Neural progenitor cell (in vitro differentiated cells): ENCODE data around the gene DNAL4. TPM values are rescaled to one million over a fixed set of nuclear protein-coding genes. Genes with fewer than 3 reads are reported as not detected.
A peak's percentile ranks its signal among the peaks of the same experiment; 100 is the strongest.

ENCODE experiments used
- DNase-seq: peaks from one replicate; pipeline ENCODE4 v3.0.0-alpha.2; 2016; ENCODE audit warnings: low spot score
- H2AFZ ChIP-seq: fragments of 200-600 bp; sonication (generic); replicated peaks from 2 replicates; pipeline ENCODE4 v1.6.1; 2016; ENCODE audit warnings: antibody characterized with exemption
- H3F3A ChIP-seq: fragments of 200-600 bp; sonication (generic); 2 replicates; pipeline ENCODE4 v1.6.1; 2016; ENCODE audit warnings: antibody characterized with exemption, low read depth
- H3K27ac ChIP-seq: fragments of 200-600 bp; sonication (generic); 2 replicates; pipeline ENCODE4 v1.5.1; 2016; ENCODE audit warnings: mild to moderate bottlenecking
- H3K27me3 ChIP-seq: fragments of 200-600 bp; sonication (generic); 2 replicates; pipeline ENCODE4 v1.6.1; 2016; ENCODE audit warnings: mild to moderate bottlenecking, moderate library complexity
- H3K36me3 ChIP-seq: fragments of 200-600 bp; sonication (generic); 2 replicates; pipeline ENCODE4 v1.5.1; 2016
- H3K4me1 ChIP-seq: fragments of 200-600 bp; sonication (generic); 2 replicates; pipeline ENCODE4 v1.6.1; 2016; ENCODE audit warnings: mixed run types
- H3K4me2 ChIP-seq: fragments of 200-600 bp; sonication (generic); 2 replicates; pipeline ENCODE4 v1.6.1; 2016
- H3K4me3 ChIP-seq: fragments of 200-600 bp; sonication (generic); 2 replicates; pipeline ENCODE4 v1.5.1; 2016
- H3K79me2 ChIP-seq: fragments of 200-600 bp; sonication (generic); 2 replicates; pipeline ENCODE4 v1.6.1; 2016; ENCODE audit warnings: low read depth
- H3K9ac ChIP-seq: fragments of 200-600 bp; sonication (generic); 2 replicates; pipeline ENCODE4 v1.6.1; 2016
- H3K9me3 ChIP-seq: fragments of 200-600 bp; sonication (generic); 2 replicates; pipeline ENCODE4 v1.5.1; 2016; ENCODE audit warnings: low read depth
- H4K20me1 ChIP-seq: fragments of 200-600 bp; sonication (generic); 2 replicates; pipeline ENCODE4 v1.6.1; 2016; ENCODE audit warnings: low read depth
- H3K27ac Mint-ChIP-seq: 3 replicates; pipeline ENCODE4 v1.8.0; 2021; ENCODE audit warnings: mixed read lengths
- H3K27me3 Mint-ChIP-seq: 2 replicates; pipeline ENCODE4 v1.8.0; 2022; ENCODE audit warnings: low read depth, mild to moderate bottlenecking, inconsistent platforms, moderate library complexity, mixed read lengths; ENCODE audit not compliant: insufficient read depth
- H3K36me3 Mint-ChIP-seq: 3 replicates; pipeline ENCODE4 v1.8.0; 2021; ENCODE audit warnings: mixed read lengths
- H3K4me1 Mint-ChIP-seq: 3 replicates; pipeline ENCODE4 v1.8.0; 2021; ENCODE audit warnings: mixed read lengths
- H3K4me3 Mint-ChIP-seq: 3 replicates; pipeline ENCODE4 v1.8.0; 2021; ENCODE audit warnings: mild to moderate bottlenecking, moderate library complexity, mixed read lengths
- H3K9me3 Mint-ChIP-seq: 3 replicates; pipeline ENCODE4 v1.8.0; 2020; ENCODE audit warnings: mixed read lengths
- EZH2 ChIP-seq: fragments of 200-600 bp; sonication (generic); IDR thresholded peaks from 2 replicates; pipeline ENCODE4 v1.6.1; 2017; ENCODE audit warnings: antibody characterized with exemption, mild to moderate bottlenecking, moderate library complexity
- EZH2phosphoT487 ChIP-seq: fragments of 200-600 bp; sonication (generic); IDR thresholded peaks from 2 replicates; pipeline ENCODE4 v1.6.1; 2017; ENCODE audit warnings: antibody characterized with exemption
- total RNA-seq: library from RNA; depleted of rRNA; stranded (reverse); fragments of >200 nt; gene quantifications from 2 replicates; pipeline ENCODE4 v1.2.3, GENCODE V29; 2015; ENCODE audit warnings: low replicate concordance
- TF ChIP-seq, protein P1 (sequence below): fragments of 200-600 bp; sonication (generic); IDR thresholded peaks from 2 replicates; pipeline ENCODE4 v1.5.1; 2017; ENCODE audit warnings: antibody characterized with exemption, mild to moderate bottlenecking

Gene DNAL4
- total RNA-seq, 1 donor from 2014 or later, result 10.7 TPM

DNA sequence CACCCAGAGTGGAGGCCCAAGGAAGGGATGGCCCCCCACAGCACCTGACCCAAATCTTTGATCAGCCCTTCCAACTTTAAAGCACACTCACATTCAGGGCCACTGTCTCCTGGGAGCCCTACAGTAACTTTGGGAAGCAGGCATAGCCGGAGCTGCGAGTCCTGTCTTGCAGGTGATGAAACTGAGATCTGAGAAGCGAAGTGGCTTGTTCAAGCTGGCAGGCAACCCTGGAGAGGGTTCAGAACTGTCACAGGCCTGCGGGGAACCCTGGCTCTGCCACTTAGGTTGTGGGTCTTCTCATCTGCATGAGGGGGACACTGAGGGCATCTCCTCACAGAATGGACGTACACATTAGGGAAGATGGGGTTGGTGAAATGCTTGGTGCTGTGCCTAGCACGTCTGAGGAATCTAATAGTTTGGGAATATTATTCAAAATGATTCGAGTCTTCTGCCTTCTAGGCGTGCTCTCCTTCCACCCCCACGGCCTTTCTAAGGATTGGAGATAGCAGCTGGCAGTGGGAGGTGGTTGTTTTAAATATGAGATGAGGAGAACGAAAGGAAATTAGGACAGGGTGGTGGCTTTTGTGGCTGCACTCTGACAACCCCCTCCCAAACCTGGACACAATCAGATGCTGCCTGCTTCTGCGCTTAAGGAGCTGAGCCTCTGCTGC lies 19.3 kb downstream of the DNAL4 start:
- H3K27me3 ChIP-seq, result no peaks in the 10 kb centered on the region
- TF ChIP-seq EZH2phosphoT487, result no peak
- TF ChIP-seq, protein P1, sequence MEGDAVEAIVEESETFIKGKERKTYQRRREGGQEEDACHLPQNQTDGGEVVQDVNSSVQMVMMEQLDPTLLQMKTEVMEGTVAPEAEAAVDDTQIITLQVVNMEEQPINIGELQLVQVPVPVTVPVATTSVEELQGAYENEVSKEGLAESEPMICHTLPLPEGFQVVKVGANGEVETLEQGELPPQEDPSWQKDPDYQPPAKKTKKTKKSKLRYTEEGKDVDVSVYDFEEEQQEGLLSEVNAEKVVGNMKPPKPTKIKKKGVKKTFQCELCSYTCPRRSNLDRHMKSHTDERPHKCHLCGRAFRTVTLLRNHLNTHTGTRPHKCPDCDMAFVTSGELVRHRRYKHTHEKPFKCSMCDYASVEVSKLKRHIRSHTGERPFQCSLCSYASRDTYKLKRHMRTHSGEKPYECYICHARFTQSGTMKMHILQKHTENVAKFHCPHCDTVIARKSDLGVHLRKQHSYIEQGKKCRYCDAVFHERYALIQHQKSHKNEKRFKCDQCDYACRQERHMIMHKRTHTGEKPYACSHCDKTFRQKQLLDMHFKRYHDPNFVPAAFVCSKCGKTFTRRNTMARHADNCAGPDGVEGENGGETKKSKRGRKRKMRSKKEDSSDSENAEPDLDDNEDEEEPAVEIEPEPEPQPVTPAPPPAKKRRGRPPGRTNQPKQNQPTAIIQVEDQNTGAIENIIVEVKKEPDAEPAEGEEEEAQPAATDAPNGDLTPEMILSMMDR, result no peak
- no peak for TF ChIP-seq EZH2
- H4K20me1 ChIP-seq, result no peaks in the 10 kb centered on the region
- peaks cover 5% of the 10 kb centered on the region for H3K27me3 Mint-ChIP-seq
- no peaks in the 10 kb centered on the region for H3K9me3 Mint-ChIP-seq
- H3K36me3 Mint-ChIP-seq, result no peaks in the 10 kb centered on the region
- no peak for DNase-seq
- no peak overlapping the region for H3K27ac ChIP-seq
- H3K4me3 Mint-ChIP-seq, result no peak overlapping the region
- H3K4me2 ChIP-seq, result no peak overlapping the region
- H3K4me3 ChIP-seq, result no peak overlapping the region
- no peaks in the 10 kb centered on the region for H3K36me3 ChIP-seq
- no peaks in the 10 kb centered on the region for H3K4me1 ChIP-seq
- peak overlapping the region; percentile 60 for H3K27ac Mint-ChIP-seq
- H3K4me1 Mint-ChIP-seq, result peaks cover 4% of the 10 kb centered on the region
- no peaks in the 10 kb centered on the region for H3K79me2 ChIP-seq
- H3F3A ChIP-seq, result no peaks in the 10 kb centered on the region
- H2AFZ ChIP-seq, result no peak overlapping the region
- no peak overlapping the region for H3K9ac ChIP-seq
- H3K9me3 ChIP-seq, result no peaks in the 10 kb centered on the region

DNA sequence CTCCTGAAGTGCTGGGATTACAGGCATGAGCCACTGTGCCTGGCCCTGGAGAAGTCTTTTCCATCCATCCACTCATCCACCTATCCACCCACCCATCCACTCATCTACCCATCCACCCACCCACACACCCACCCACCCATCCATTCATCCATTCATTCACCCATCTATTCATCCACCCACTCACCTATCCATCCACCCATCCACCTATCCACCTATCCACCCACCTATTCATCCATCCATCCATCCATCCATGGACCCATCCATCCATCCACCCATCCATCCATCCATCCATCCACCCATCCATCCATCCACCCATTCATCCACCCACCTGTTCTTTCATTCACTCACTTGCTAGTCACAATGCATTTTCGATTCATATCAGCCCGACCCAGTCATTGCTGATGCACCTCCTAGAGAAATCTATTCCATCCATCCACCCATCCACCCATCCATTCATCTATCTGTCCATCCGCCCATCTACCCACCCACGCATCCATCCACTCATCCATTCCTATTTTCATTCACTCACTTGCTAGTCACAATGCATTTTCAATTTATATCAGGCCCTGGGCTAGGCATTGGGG lies 20.5 kb downstream of the DNAL4 start:
- Histone ChIP-seq H3K27me3 (no peaks in the 10 kb centered on the region), H3K27ac (no peak overlapping the region), H3K9ac (no peak overlapping the region), H4K20me1 (no peaks in the 10 kb centered on the region), H3K36me3 (no peaks in the 10 kb centered on the region), H3F3A (no peaks in the 10 kb centered on the region), H3K4me3 (no peak overlapping the region), H3K79me2 (no peaks in the 10 kb centered on the region), H3K4me1 (peaks cover 3% of the 10 kb centered on the region), H3K9me3 (no peaks in the 10 kb centered on the region), H3K4me2 (no peak overlapping the region), H2AFZ (no peak overlapping the region)
- no peaks in the 10 kb centered on the region for H3K36me3 Mint-ChIP-seq
- H3K27ac Mint-ChIP-seq, result no peak overlapping the region
- H3K9me3 Mint-ChIP-seq, result no peaks in the 10 kb centered on the region
- no peak overlapping the region for H3K4me3 Mint-ChIP-seq
- TF ChIP-seq EZH2phosphoT487 (no peak), EZH2 (no peak)
- TF ChIP-seq, protein P1, result no peak
- peaks cover 9% of the 10 kb centered on the region for H3K4me1 Mint-ChIP-seq
- H3K27me3 Mint-ChIP-seq, result peaks cover 8% of the 10 kb centered on the region
- DNase-seq, result no peak

GRCh38 chr22:38772623-38772873 lies 21.4 kb downstream of the DNAL4 start:
- H3K4me1 ChIP-seq, result peaks cover 3% of the 10 kb centered on the region
- Mint-ChIP-seq H3K27me3 (peaks cover 8% of the 10 kb centered on the region), H3K4me3 (no peak overlapping the region), H3K4me1 (peaks cover 9% of the 10 kb centered on the region), H3K36me3 (no peaks in the 10 kb centered on the region), H3K9me3 (no peaks in the 10 kb centered on the region), H3K27ac (peak overlapping the region; percentile 84)
- H3F3A ChIP-seq, result no peaks in the 10 kb centered on the region
- no peak for DNase-seq
- no peak overlapping the region for H3K27ac ChIP-seq
- H3K9ac ChIP-seq, result no peak overlapping the region
- H3K4me2 ChIP-seq, result no peak overlapping the region
- H3K79me2 ChIP-seq, result no peaks in the 10 kb centered on the region
- H4K20me1 ChIP-seq, result no peaks in the 10 kb centered on the region
- no peaks in the 10 kb centered on the region for H3K9me3 ChIP-seq
- H2AFZ ChIP-seq, result no peak overlapping the region
- no peak overlapping the region for H3K4me3 ChIP-seq
- no peak for TF ChIP-seq EZH2phosphoT487
- TF ChIP-seq, protein P1, result no peak
- no peak for TF ChIP-seq EZH2
- H3K27me3 ChIP-seq, result no peaks in the 10 kb centered on the region
- no peaks in the 10 kb centered on the region for H3K36me3 ChIP-seq
